H1 (cell line): Measurements from ENCODE around the gene CUL1. TPM values are rescaled to one million over a fixed set of nuclear protein-coding genes. Genes with fewer than 3 reads are reported as not detected.

ENCODE experiments used
- CHD7 ChIP-seq: fragments of 300-600 bp; sonication (generic); IDR thresholded peaks from 2 replicates; pipeline ENCODE4 v1.7.1; 2012; ENCODE audit warnings: low read length, moderate library complexity, mild to moderate bottlenecking, inconsistent platforms; ENCODE audit not compliant: insufficient replicate concordance
- HDAC6 ChIP-seq: IDR thresholded peaks from one replicate; pipeline ENCODE4 v1.7.1; 2012; ENCODE audit warnings: low read depth, mild to moderate bottlenecking, inconsistent platforms, low read length, moderate library complexity
- KDM5A ChIP-seq: fragments of 200-600 bp; IDR thresholded peaks from 2 replicates; pipeline ENCODE4 v1.7.1; 2012; ENCODE audit warnings: mild to moderate bottlenecking, low read length, inconsistent platforms, mixed read lengths
- RBBP5 ChIP-seq: IDR thresholded peaks from 2 replicates; pipeline ENCODE4 v1.7.1; 2012; ENCODE audit warnings: low read depth, mild to moderate bottlenecking, inconsistent platforms, low read length, moderate library complexity, borderline replicate concordance
- SIRT6 ChIP-seq: IDR thresholded peaks from one replicate; pipeline ENCODE4 v1.7.1; 2012; ENCODE audit warnings: low read length, inconsistent platforms
- ZNF274 ChIP-seq: IDR thresholded peaks from 2 replicates; pipeline ENCODE4 v1.7.0; 2012; ENCODE audit warnings: low read length, borderline replicate concordance; ENCODE audit errors: extremely low read depth
- polyA plus RNA-seq, 7 experiments: library from polyadenylated mRNA; depleted of rRNA in 3 of 7; stranded (reverse) in 5 of 7; unstranded in 2 of 7; fragments of >200 nt in 5 of 7; fragments of 200-250 nt in 2 of 7; gene quantifications; 1 replicate in 5 of 7; 2 replicates in 1 of 7; 4 replicates in 1 of 7; pipeline versions ENCODE4 v1.2.1 to v1.2.3, GENCODE V29; 2011 to 2013; ENCODE audit warnings: missing spikeins in 2 of 7, mixed read lengths in 2 of 7
- total RNA-seq: library from RNA; stranded (reverse); fragmentation: NEBNext Ultra II Directional; extraction: Animal tissue kit (Norgen Biotek cat#: 25700); gene quantifications from 2 replicates; pipeline ENCODE4 v1.2.1, GENCODE V29; 2021

CUL1 gene
- total and polyA plus RNA-seq, 2 of the 8 experiments (the other 6 are each of a cell fraction or from before 2014, with no cell fraction given), result 33.0 to 77.3 TPM

- TF ChIP-seq RBBP5 (no peak), ZNF274 (no peak), CHD7 (no peak), KDM5A (no peak), SIRT6 (no peak), HDAC6 (no peak)
Observed at GRCh38 chr7:148670374-148670773, 28.3 kb upstream of the CUL1 start (continued).
